ENCODE data around the gene TNS3. TPM values are rescaled to one million over a fixed set of nuclear protein-coding genes. Genes with fewer than 3 reads are reported as not detected.

TNS3 gene
- total RNA-seq, 4 donors from 2014 or later = 27.2 to 110 (median 47.5) TPM

DNA sequence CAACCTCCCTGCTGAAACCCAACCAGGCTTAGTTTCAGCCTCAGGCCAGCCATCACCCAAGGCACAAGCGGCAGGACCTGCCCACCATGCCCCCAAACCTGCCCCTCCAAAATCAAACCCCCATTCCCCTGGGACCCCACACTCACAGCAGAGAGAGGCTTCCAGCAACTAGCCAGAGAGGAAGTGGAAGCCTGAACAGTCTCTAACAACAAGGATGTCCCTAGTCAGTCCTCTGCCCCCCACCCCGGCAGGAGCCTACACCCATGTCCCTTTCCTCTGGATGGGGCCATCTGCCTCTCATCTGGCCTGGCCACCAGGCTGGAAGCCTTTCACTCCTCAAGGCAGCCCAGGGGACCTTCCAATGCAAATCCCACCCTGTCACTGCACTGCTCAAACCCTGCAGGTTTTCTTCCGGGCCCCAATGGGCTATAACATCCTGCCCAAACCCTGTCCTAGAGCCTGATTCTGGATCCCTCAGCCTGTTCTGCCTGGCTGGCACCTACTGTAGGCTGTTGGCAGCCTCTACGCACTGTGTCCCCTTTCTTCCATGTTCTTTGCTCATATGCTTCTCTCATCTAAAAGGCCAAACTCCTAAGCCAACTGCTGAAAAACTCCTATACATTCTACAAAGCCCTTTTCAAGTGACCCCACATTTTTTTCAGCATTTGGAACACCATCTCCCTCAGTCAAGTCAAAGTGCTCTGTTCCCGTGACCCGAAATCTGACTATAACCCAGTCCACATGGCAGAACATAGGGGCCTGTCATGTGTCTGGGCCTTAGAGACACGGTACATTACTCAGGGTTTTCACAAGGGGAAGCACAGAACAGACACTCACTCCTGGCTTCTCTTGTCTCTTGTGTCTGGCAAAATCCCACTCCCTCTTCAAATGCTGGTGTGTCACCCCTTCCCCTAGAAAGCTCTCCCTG lies 253.3 kb downstream of the TNS3 start:
- intact Hi-C loops (cut with DNase I; ENCODE audit: low total_unique reads) = no loop called here
- no peaks in the 10 kb centered on the region for H3K27me3 ChIP-seq
- no peak for DNase-seq
- H3K27ac ChIP-seq = peak overlapping the region; percentile 73 to 76
- peak overlapping the region in 1 of 2 donors; percentile 1 for H3K4me3 ChIP-seq
- TF ChIP-seq POLR2A (IDR thresholded peaks at IDR 0.05) (no peak), CTCF (IDR thresholded peaks at IDR 0.05) (no peak)
- H3K36me3 ChIP-seq = no peaks in the 10 kb centered on the region
- H3K4me1 ChIP-seq = peaks cover 5 to 14% of the 10 kb centered on the region in 2 donors
- H3K9me3 ChIP-seq = no peaks in the 10 kb centered on the region

DNA sequence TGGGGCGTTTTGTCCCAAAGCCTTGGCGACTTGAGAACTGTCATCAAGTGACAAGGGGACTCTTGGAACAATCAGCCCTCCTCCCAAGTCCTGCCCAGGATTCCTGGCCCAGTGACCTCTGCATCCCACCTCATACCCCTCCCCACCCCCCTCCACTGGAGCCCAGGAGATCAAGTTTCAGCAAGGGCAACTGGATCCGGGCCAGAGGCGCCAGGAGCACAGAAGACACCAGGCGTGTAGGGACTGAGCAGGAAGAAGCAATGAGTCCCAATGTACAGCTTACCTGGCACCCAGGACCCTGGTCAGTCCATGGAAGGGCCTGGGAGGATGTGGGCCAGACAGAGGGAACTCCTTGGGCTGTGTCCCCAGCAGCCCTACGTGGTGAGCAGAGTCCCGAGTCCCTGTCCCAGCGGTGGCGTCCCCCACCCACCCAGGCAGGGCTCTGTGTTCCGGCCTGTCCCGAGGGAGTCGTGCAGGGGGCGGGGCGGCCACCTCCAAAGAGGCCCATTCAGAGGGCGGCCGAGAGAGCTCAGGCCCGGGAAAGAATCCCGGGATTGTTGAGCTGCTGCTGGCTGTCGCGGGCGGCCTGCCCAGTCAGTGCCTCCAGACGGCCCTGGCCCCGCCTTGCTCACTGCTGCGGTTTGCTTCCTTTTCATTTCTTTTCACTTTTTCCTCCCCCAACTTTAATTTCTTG lies 254.1 kb downstream of the TNS3 start:
- Histone ChIP-seq H3K4me3 (peak overlapping the region in 1 of 2 donors; percentile 1), H3K27ac (peak overlapping the region; percentile 73 to 76), H3K9me3 (no peaks in the 10 kb centered on the region), H3K27me3 (no peaks in the 10 kb centered on the region), H3K36me3 (no peaks in the 10 kb centered on the region), H3K4me1 (peaks cover 5 to 14% of the 10 kb centered on the region in 2 donors)
- peak; percentile 76 to 86 for DNase-seq
- intact Hi-C loops (cut with DNase I; ENCODE audit: low total_unique reads) = no loop called here
- TF ChIP-seq POLR2A (IDR thresholded peaks at IDR 0.05) (no peak), CTCF (IDR thresholded peaks at IDR 0.05) (no peak)

DNA sequence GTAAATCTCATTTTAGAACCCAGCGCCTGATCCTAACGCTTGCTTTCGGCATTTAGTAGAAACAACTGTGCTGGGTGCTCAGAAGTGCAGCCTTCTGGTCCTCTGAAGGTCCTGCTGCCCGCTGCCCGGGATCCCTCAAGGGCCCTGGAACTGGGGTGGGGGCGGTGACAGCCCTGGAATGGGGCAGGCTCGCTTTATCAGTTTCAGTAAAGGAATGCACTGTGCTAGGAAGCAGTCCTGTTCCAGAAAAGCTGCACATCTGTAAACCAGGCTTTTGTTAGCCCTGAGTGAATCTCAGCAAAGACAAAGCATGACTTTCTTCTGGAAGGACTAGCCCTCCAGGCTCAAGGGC lies 254.6 kb downstream of the TNS3 start:
- TF ChIP-seq POLR2A (IDR thresholded peaks at IDR 0.05) = no peak
- no peak for TF ChIP-seq CTCF (IDR thresholded peaks at IDR 0.05)
- Histone ChIP-seq H3K27me3 (no peaks in the 10 kb centered on the region), H3K4me3 (no peak overlapping the region), H3K27ac (peak overlapping the region; percentile 73 to 76), H3K9me3 (no peaks in the 10 kb centered on the region), H3K36me3 (no peaks in the 10 kb centered on the region), H3K4me1 (peaks cover 5 to 14% of the 10 kb centered on the region in 2 donors)
- no peak for DNase-seq
- intact Hi-C loops (cut with DNase I; ENCODE audit: low total_unique reads) = no loop called here

DNA sequence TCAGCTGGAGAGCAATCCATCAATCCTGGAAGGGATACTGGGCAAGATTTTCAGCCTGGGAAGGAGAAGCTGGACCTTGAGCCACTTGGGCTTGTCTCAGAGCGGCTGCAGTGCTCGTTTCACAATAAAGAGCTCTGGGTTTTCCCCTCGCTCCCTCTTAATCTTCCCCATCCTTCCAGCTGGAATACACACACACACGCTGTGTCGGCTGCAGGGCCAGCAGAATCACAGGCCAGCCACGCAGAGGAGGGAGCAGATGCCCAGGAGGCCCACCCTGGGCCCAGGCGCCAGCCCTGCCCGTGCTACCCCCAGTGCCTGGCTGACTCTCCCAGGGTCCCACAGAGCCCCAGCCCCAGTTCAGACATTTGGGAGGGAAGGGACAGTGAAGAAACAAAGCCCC lies 255.1 kb downstream of the TNS3 start:
- no peaks in the 10 kb centered on the region for H3K36me3 ChIP-seq
- H3K9me3 ChIP-seq = no peaks in the 10 kb centered on the region
- H3K27me3 ChIP-seq = no peaks in the 10 kb centered on the region
- peaks cover 5 to 14% of the 10 kb centered on the region in 2 donors for H3K4me1 ChIP-seq
- no peak overlapping the region for H3K4me3 ChIP-seq
- no peak for TF ChIP-seq POLR2A (IDR thresholded peaks at IDR 0.05)
- TF ChIP-seq CTCF (IDR thresholded peaks at IDR 0.05) = no peak
- H3K27ac ChIP-seq = peak overlapping the region; percentile 73 to 76
- DNase-seq = peak; percentile 50 to 58
- intact Hi-C loops (cut with DNase I; ENCODE audit: low total_unique reads) = no loop called here

GRCh38 chr7:47326220-47326619 lies 255.7 kb downstream of the TNS3 start:
- H3K4me1 ChIP-seq = peaks cover 5 to 14% of the 10 kb centered on the region in 2 donors
- intact Hi-C loops (cut with DNase I; ENCODE audit: low total_unique reads) = no loop called here
- no peak overlapping the region for H3K4me3 ChIP-seq
- no peak for DNase-seq
- no peaks in the 10 kb centered on the region for H3K9me3 ChIP-seq
- TF ChIP-seq CTCF (IDR thresholded peaks at IDR 0.05) = peak in 2 of 4 experiments; percentile 20 to 29
- TF ChIP-seq POLR2A (IDR thresholded peaks at IDR 0.05) = no peak
- no peaks in the 10 kb centered on the region for H3K36me3 ChIP-seq
- H3K27ac ChIP-seq = peak overlapping the region; percentile 73 to 76
- no peaks in the 10 kb centered on the region for H3K27me3 ChIP-seq

Measured in uterus (tissue), 4 donors.